ENCODE results near the gene PYGM. TPM values are rescaled to one million over a fixed set of nuclear protein-coding genes. Genes with fewer than 3 reads are reported as not detected.

The PYGM gene
- total and polyA plus RNA-seq, 2 donors (not counting 3 experiments of a cell fraction or from before 2014, with no cell fraction given) = 0.10 to 0.62 TPM

DNA sequence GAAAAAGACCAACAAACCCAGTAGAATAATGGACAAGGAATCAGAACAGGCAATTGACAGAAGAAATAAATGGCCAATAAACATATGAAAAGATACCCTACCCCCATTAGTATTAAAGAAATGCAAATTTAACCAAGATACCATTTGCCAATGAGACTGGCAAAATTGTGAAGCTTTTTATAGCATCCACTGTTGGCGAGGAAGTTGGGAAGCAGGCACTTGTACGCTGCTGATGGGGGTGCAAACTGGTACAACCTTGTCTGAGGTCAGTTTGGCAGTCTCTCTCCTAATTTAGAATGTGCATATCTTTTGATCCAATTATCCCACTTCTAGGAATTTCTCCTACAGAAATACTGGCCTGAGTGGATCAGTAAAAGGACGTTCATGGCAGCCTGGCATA, 28.2 kb downstream of the PYGM start:
- no peak overlapping the region for H3K4me3 ChIP-seq (replicated peaks in 1 of 3; ENCODE audit: insufficient read depth in 1 of 3, low read depth in 1 of 3, low read length in 3 of 3)
- no peaks in the 10 kb centered on the region for H3K36me3 ChIP-seq (ENCODE audit: control insufficient read depth in 2 of 2, extremely low read depth in 1 of 2, insufficient read depth in 2 of 2, low read length in 2 of 2)
- H4K20me1 ChIP-seq (replicated peaks; ENCODE audit: control insufficient read depth, extremely low read depth, insufficient read depth, low read length) = no peaks in the 10 kb centered on the region
- H3K27me3 ChIP-seq (ENCODE audit: control insufficient read depth in 2 of 2, insufficient read depth in 2 of 2, low read length in 2 of 2) = peaks cover 0 to 9% of the 10 kb centered on the region in 2 experiments
- H3K79me2 ChIP-seq (ENCODE audit: control insufficient read depth, insufficient read depth, low read length) = no peaks in the 10 kb centered on the region
- ChIA-PET POLR2A (no interaction called here), CTCF (no interaction called here)
- H3K9me1 ChIP-seq (replicated peaks; ENCODE audit: control insufficient read depth, extremely low read depth, insufficient read depth, low read length) = no peaks in the 10 kb centered on the region
- intact Hi-C loops (cut with micrococcal nuclease) = no loop called here
- no peak overlapping the region for H3K27ac ChIP-seq (ENCODE audit: insufficient read depth, low read depth, low read length)
- no peak overlapping the region for H2AFZ ChIP-seq (ENCODE audit: low read depth, low read length)
- no peak for DNase-seq (ENCODE audit: low read depth, low spot score)
- no peak overlapping the region for H3K4me2 ChIP-seq (ENCODE audit: insufficient read depth, low read length)
- H3K9ac ChIP-seq (replicated peaks; ENCODE audit: extremely low read depth, insufficient read depth, low read length) = no peak overlapping the region
- no peaks in the 10 kb centered on the region for H3K4me1 ChIP-seq (ENCODE audit: control insufficient read depth, extremely low read depth, insufficient read depth, low read length)
- dilution Hi-C loops (cut with MboI; ENCODE audit: extremely low pct_ligation_motif_present, low sequenced_read_pairs) = no loop called here
- H3K9me3 ChIP-seq (replicated peaks; ENCODE audit: control insufficient read depth, insufficient read depth, low read length) = no peaks in the 10 kb centered on the region
- TF ChIP-seq, protein P1, sequence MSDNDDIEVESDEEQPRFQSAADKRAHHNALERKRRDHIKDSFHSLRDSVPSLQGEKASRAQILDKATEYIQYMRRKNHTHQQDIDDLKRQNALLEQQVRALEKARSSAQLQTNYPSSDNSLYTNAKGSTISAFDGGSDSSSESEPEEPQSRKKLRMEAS (IDR thresholded peaks at IDR 0.05; ENCODE audit: insufficient read depth, insufficient read length) = no peak
- TF ChIP-seq CTCF (IDR thresholded peaks at IDR 0.05; ENCODE audit: extremely low read depth in 1 of 2, insufficient read depth in 1 of 2, low read depth in 1 of 2, low read length in 2 of 2) = no peak
- TF ChIP-seq EZH2 (IDR thresholded peaks at IDR 0.05; ENCODE audit: borderline replicate concordance, low read depth, low read length, severe bottlenecking) = no peak
- no peak for TF ChIP-seq JUN (IDR thresholded peaks at IDR 0.05; ENCODE audit: borderline replicate concordance, insufficient read depth, insufficient read length, low read depth)
- TF ChIP-seq POLR2A (IDR thresholded peaks at IDR 0.05; ENCODE audit: low read depth, low read length) = no peak
- no peak for TF ChIP-seq GATA2 (IDR thresholded peaks at IDR 0.05; ENCODE audit: insufficient read depth, insufficient read length, low read depth, low read length)
- TF ChIP-seq MYC (IDR thresholded peaks at IDR 0.05; ENCODE audit: low read depth, low read length) = no peak
- no peak for FAIRE-seq
- no TSS peak for BruUV-seq (replicated peaks)

Measured in endothelial cell of umbilical vein (primary cell).